ENCODE results near the gene RSPH9.

Gene RSPH9

GRCh38 chr6:43702171-43702533, 57.3 kb downstream of the RSPH9 start:
- Histone ChIP-seq H3K36me3 (ENCODE audit: control insufficient read depth in 1 of 2, insufficient read depth in 2 of 2, low read depth in 1 of 2, low read length in 2 of 2) (no peaks in the 10 kb centered on the region), H3K27me3 (ENCODE audit: control insufficient read depth in 1 of 2, insufficient read depth in 1 of 2, low read length in 2 of 2) (no peaks in the 10 kb centered on the region), H2BK12ac (ENCODE audit: low read length in 2 of 2) (peak overlapping the region in 1 of 2 experiments; percentile 75), H3K14ac (ENCODE audit: low read length in 2 of 2) (no peak overlapping the region), H4K8ac (ENCODE audit: low read length) (peak overlapping the region; percentile 10), H4K91ac (ENCODE audit: low read length) (peak overlapping the region; percentile 35), H2BK120ac (ENCODE audit: low read depth, low read length) (peak overlapping the region; percentile 66), H3K4me1 (ENCODE audit: control insufficient read depth, insufficient read depth, low read depth, low read length) (peaks cover 27% of the 10 kb centered on the region), H2AFZ (ENCODE audit: low read depth, low read length) (no peak overlapping the region), H3K4me2 (ENCODE audit: low read length, poor library complexity, severe bottlenecking) (no peak overlapping the region), H3K79me1 (replicated peaks; ENCODE audit: low read length, poor library complexity, severe bottlenecking) (no peaks in the 10 kb centered on the region), H3K23ac (ENCODE audit: low read length in 2 of 2) (no peak overlapping the region), H3K4ac (ENCODE audit: low read depth in 1 of 2, low read length in 2 of 2) (peak overlapping the region; percentile 3 to 14), H3K9ac (ENCODE audit: low read length) (peak overlapping the region; percentile 74), H3K9me3 (ENCODE audit: control insufficient read depth, low read length) (no peaks in the 10 kb centered on the region), H2AK5ac (ENCODE audit: low read length, severe bottlenecking) (peak overlapping the region; percentile 1), H3K4me3 (ENCODE audit: insufficient read depth in 1 of 2, low read depth in 1 of 2, low read length in 2 of 2) (peak overlapping the region in 1 of 2 experiments; percentile 30), H3K18ac (ENCODE audit: low read depth in 1 of 2, low read length in 2 of 2) (peak overlapping the region in 1 of 2 experiments; percentile 25), H3K27ac (ENCODE audit: low read length, poor library complexity, severe bottlenecking) (peak overlapping the region; percentile 42), H2BK5ac (ENCODE audit: low read depth, low read length, poor library complexity, severe bottlenecking) (no peak overlapping the region), H2BK15ac (ENCODE audit: low read depth, poor library complexity, severe bottlenecking) (peak overlapping the region; percentile 68)
- DNase-seq = no peak
- 35% methylated on average over 2 of the region's 2 CpGs for WGBS

GRCh38 chr6:43702534-43703440, 58.0 kb downstream of the RSPH9 start:
- Histone ChIP-seq H3K79me1 (replicated peaks; ENCODE audit: low read length, poor library complexity, severe bottlenecking) (no peaks in the 10 kb centered on the region), H3K4me3 (ENCODE audit: insufficient read depth in 1 of 2, low read depth in 1 of 2, low read length in 2 of 2) (peak overlapping the region in 1 of 2 experiments; percentile 30)

GRCh38 chr6:43703512-43704429, 58.9 kb downstream of the RSPH9 start:
- H2BK120ac ChIP-seq (ENCODE audit: low read depth, low read length) = no peak overlapping the region
- no peaks in the 10 kb centered on the region for H3K9me3 ChIP-seq (ENCODE audit: control insufficient read depth, low read length)
- no peak overlapping the region for H4K91ac ChIP-seq (ENCODE audit: low read length)
- H2AK5ac ChIP-seq (ENCODE audit: low read length, severe bottlenecking) = no peak overlapping the region
- no peak for DNase-seq
- H3K79me1 ChIP-seq (replicated peaks; ENCODE audit: low read length, poor library complexity, severe bottlenecking) = no peaks in the 10 kb centered on the region
- H3K27me3 ChIP-seq (ENCODE audit: control insufficient read depth in 1 of 2, insufficient read depth in 1 of 2, low read length in 2 of 2) = no peaks in the 10 kb centered on the region
- no peak overlapping the region for H3K14ac ChIP-seq (ENCODE audit: low read length in 2 of 2)
- peak overlapping the region in 1 of 2 experiments; percentile 41 for H3K4ac ChIP-seq (ENCODE audit: low read depth in 1 of 2, low read length in 2 of 2)
- no peak overlapping the region for H2AFZ ChIP-seq (ENCODE audit: low read depth, low read length)
- WGBS = 95% methylated on average over 5 of the region's 8 CpGs
- H3K4me1 ChIP-seq (ENCODE audit: control insufficient read depth, insufficient read depth, low read depth, low read length) = peaks cover 27% of the 10 kb centered on the region
- peak overlapping the region; percentile 74 for H3K9ac ChIP-seq (ENCODE audit: low read length)
- no peaks in the 10 kb centered on the region for H3K36me3 ChIP-seq (ENCODE audit: control insufficient read depth in 1 of 2, insufficient read depth in 2 of 2, low read depth in 1 of 2, low read length in 2 of 2)
- H3K4me2 ChIP-seq (ENCODE audit: low read length, poor library complexity, severe bottlenecking) = no peak overlapping the region
- no peak overlapping the region for H2BK5ac ChIP-seq (ENCODE audit: low read depth, low read length, poor library complexity, severe bottlenecking)
- no peak overlapping the region for H3K18ac ChIP-seq (ENCODE audit: low read depth in 1 of 2, low read length in 2 of 2)
- no peak overlapping the region for H3K4me3 ChIP-seq (ENCODE audit: insufficient read depth in 1 of 2, low read depth in 1 of 2, low read length in 2 of 2)
- no peak overlapping the region for H3K23ac ChIP-seq (ENCODE audit: low read length in 2 of 2)
- peak overlapping the region in 1 of 2 experiments; percentile 25 for H2BK12ac ChIP-seq (ENCODE audit: low read length in 2 of 2)
- H2BK15ac ChIP-seq (ENCODE audit: low read depth, poor library complexity, severe bottlenecking) = peak overlapping the region; percentile 54
- no peak overlapping the region for H4K8ac ChIP-seq (ENCODE audit: low read length)
- H3K27ac ChIP-seq (ENCODE audit: low read length, poor library complexity, severe bottlenecking) = no peak overlapping the region

More at GRCh38 chr6:43702534-43703440, 58.0 kb downstream of the RSPH9 start:
- Histone ChIP-seq H3K4me1 (ENCODE audit: control insufficient read depth, insufficient read depth, low read depth, low read length) (peaks cover 27% of the 10 kb centered on the region), H3K9ac (ENCODE audit: low read length) (peak overlapping the region; percentile 74), H2AFZ (ENCODE audit: low read depth, low read length) (no peak overlapping the region), H2BK12ac (ENCODE audit: low read length in 2 of 2) (peak overlapping the region; percentile 66 to 75), H3K27ac (ENCODE audit: low read length, poor library complexity, severe bottlenecking) (peak overlapping the region; percentile 42), H3K23ac (ENCODE audit: low read length in 2 of 2) (no peak overlapping the region), H2AK5ac (ENCODE audit: low read length, severe bottlenecking) (peak overlapping the region; percentile 30), H2BK5ac (ENCODE audit: low read depth, low read length, poor library complexity, severe bottlenecking) (no peak overlapping the region), H3K27me3 (ENCODE audit: control insufficient read depth in 1 of 2, insufficient read depth in 1 of 2, low read length in 2 of 2) (no peaks in the 10 kb centered on the region), H3K14ac (ENCODE audit: low read length in 2 of 2) (no peak overlapping the region), H4K91ac (ENCODE audit: low read length) (peak overlapping the region; percentile 80), H2BK15ac (ENCODE audit: low read depth, poor library complexity, severe bottlenecking) (peak overlapping the region; percentile 68), H4K8ac (ENCODE audit: low read length) (peak overlapping the region; percentile 83), H3K4ac (ENCODE audit: low read depth in 1 of 2, low read length in 2 of 2) (peak overlapping the region; percentile 3 to 14), H3K4me2 (ENCODE audit: low read length, poor library complexity, severe bottlenecking) (peak overlapping the region; percentile 7), H2BK120ac (ENCODE audit: low read depth, low read length) (peak overlapping the region; percentile 66), H3K9me3 (ENCODE audit: control insufficient read depth, low read length) (no peaks in the 10 kb centered on the region), H3K36me3 (ENCODE audit: control insufficient read depth in 1 of 2, insufficient read depth in 2 of 2, low read depth in 1 of 2, low read length in 2 of 2) (no peaks in the 10 kb centered on the region), H3K18ac (ENCODE audit: low read depth in 1 of 2, low read length in 2 of 2) (peak overlapping the region; percentile 67 to 94)
- DNase-seq = peak; percentile 94
- WGBS = 26% methylated on average over 15 of the region's 15 CpGs

Data from mesenchymal stem cell (in vitro differentiated cells and primary cell).